AG04449 (cell line): ENCODE data around the gene SMYD1.

Experiments used
- CTCF ChIA-PET: fragments of 350-600 bp; formaldehyde crosslinking; extraction: SDS; loops from one replicate; lab custom pipeline; 2021; ENCODE audit warnings: antibody characterized with exemption; lab: Yijun Ruan, JAX
- POLR2A ChIA-PET: fragments of 400-600, 350-600 bp; formaldehyde crosslinking; extraction: SDS; loops from one replicate; lab custom pipeline; 2020; ENCODE audit warnings: antibody characterized with exemption, inconsistent platforms; lab: Yijun Ruan, JAX
- DNase-seq: peaks from one replicate; pipeline ENCODE4 v3.0.0-alpha.2; 2010; ENCODE audit warnings: low read depth, low spot score
- H3K4me3 ChIP-seq: 2 replicates; pipeline ENCODE4 v1.5.1; 2011; ENCODE audit warnings: low read depth, mild to moderate bottlenecking, control low read depth, low read length
- CTCF ChIP-seq: IDR thresholded peaks from one replicate; pipeline ENCODE4 v1.5.1; 2011; ENCODE audit warnings: mild to moderate bottlenecking, moderate library complexity, low read length, control low read depth, inconsistent platforms; ENCODE audit not compliant: insufficient read depth; ENCODE audit errors: missing control alignments

Gene SMYD1

GRCh38 chr2:88148929-88149438, 81.4 kb downstream of the SMYD1 start:
- no peak overlapping the region for H3K4me3 ChIP-seq
- no peak for TF ChIP-seq CTCF
- no peak for DNase-seq
- POLR2A ChIA-PET = no interaction called here
- CTCF ChIA-PET = interaction anchor here (1.2 to 1.5 kb wide), 2 partner anchors 11 to 13 kb away, joined by 4 to 7 read pairs; no protein-coding TSS in a partner anchor

DNA sequence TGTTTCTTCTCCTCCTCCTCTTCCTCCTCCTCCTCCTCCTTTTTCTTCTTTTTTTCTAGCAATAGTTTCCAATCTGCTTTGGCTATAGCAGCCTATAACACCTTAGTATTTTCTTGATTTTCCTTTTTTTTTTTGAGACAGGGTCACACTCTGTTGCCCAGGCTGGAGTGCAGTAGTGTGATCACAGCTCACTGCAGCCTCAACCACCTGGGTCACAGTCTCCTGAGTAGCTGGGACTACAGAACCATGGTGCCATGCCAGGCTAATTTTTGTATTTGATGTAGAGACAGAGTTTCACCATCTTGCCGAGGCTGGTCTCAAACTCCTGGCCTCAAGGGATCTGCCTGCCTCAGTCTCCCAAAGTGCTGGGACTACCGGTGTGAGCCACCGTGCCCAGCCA, 91.9 kb downstream of the SMYD1 start:
- CTCF ChIA-PET = interaction anchor here (0.6 to 12.6 kb wide), 15 partner anchors 8 to 158 kb away, joined by 3 to 247 read pairs (median 4); partner anchors contain the start of genes FABP1 and THNSL2
- DNase-seq = no peak
- no peak for TF ChIP-seq CTCF
- POLR2A ChIA-PET = interaction anchor here (1.4 kb wide), 1 partner anchor 10 kb away, joined by 4 read pairs; the partner anchor contains the start of gene THNSL2
- H3K4me3 ChIP-seq = no peak overlapping the region

- H3K4me3 ChIP-seq = no peak overlapping the region
- CTCF ChIA-PET = interaction anchor here (0.6 to 12.6 kb wide), 17 partner anchors 8 to 159 kb away, joined by 3 to 247 read pairs (median 4); partner anchors contain the start of genes FABP1 and THNSL2
- DNase-seq = no peak
- peak; percentile 78 for TF ChIP-seq CTCF
- POLR2A ChIA-PET = interaction anchor here (0.6 to 1.4 kb wide), 2 partner anchors 10 to 26 kb away, joined by 3 to 4 read pairs; partner anchors contain the start of gene THNSL2
These were observed 92.4 kb downstream of the SMYD1 start for GRCh38 chr2:88159955-88160415.

DNA sequence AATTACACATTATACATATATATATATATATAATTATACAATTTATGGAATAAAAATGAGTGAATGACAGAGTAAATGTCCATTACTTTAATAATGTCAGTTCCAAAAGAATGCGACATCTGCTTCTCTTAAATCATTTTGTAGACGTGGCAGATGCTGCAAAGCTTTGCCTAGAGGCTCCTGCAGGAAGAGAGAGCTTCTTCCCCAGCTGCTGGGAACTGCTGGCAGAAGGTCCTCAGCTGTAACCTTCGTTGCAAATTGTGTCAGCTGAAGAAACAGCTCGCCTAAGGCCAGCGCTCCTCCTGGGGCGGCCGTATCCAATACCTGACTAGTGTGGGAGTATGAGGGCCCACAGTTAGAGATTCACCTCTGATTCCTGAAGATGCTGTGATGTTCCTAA, 92.9 kb downstream of the SMYD1 start:
- ChIA-PET POLR2A (interaction anchor here (0.6 to 1.4 kb wide), 2 partner anchors 9 to 26 kb away, joined by 3 to 4 read pairs; partner anchors contain the start of gene THNSL2), CTCF (interaction anchor here (0.7 to 12.6 kb wide), 13 partner anchors 9 to 159 kb away, joined by 3 to 247 read pairs (median 4); partner anchors contain the start of genes FABP1 and THNSL2)
- no peak overlapping the region for H3K4me3 ChIP-seq
- DNase-seq = no peak
- no peak for TF ChIP-seq CTCF

- ChIA-PET POLR2A (interaction anchor here (0.6 kb wide), 1 partner anchor 110 kb away, joined by 3 read pairs; no protein-coding TSS in a partner anchor), CTCF (interaction anchor here (1.0 to 12.6 kb wide), 6 partner anchors 12 to 159 kb away, joined by 3 to 247 read pairs (median 3); no protein-coding TSS in a partner anchor)
- no peak for TF ChIP-seq CTCF
- no peak overlapping the region for H3K4me3 ChIP-seq
- no peak for DNase-seq
These were observed 94.0 kb downstream of the SMYD1 start for GRCh38 chr2:88161446-88162244.
